Transverse colon (tissue), 4 donors: ENCODE measurements around the gene NKAIN2.

Experiments used
- POLR2AphosphoS5 ChIP-seq, 3 donors: sonication (generic); formaldehyde crosslinking; IDR thresholded peaks; one replicate each; pipeline ENCODE4 v1.6.1; 2016; ENCODE audit warnings: antibody characterized with exemption in 3 of 3
- TF ChIP-seq, protein P1 (sequence below), 5 experiments: fragments of 200-600 bp in 3 of 5; fragments of 450-650 bp in 2 of 5; sonication (generic) in 3 of 5; IDR thresholded peaks; 1 replicate in 2 of 5; 2 replicates in 3 of 5; pipeline ENCODE4 v1.5.1; 2016 to 2017; ENCODE audit warnings: antibody characterized with exemption in 5 of 5, inconsistent platforms in 3 of 5, mild to moderate bottlenecking in 2 of 5, moderate library complexity in 1 of 5

- TF ChIP-seq POLR2AphosphoS5 (IDR thresholded peaks at IDR 0.05) = no peak
- TF ChIP-seq, protein P1, sequence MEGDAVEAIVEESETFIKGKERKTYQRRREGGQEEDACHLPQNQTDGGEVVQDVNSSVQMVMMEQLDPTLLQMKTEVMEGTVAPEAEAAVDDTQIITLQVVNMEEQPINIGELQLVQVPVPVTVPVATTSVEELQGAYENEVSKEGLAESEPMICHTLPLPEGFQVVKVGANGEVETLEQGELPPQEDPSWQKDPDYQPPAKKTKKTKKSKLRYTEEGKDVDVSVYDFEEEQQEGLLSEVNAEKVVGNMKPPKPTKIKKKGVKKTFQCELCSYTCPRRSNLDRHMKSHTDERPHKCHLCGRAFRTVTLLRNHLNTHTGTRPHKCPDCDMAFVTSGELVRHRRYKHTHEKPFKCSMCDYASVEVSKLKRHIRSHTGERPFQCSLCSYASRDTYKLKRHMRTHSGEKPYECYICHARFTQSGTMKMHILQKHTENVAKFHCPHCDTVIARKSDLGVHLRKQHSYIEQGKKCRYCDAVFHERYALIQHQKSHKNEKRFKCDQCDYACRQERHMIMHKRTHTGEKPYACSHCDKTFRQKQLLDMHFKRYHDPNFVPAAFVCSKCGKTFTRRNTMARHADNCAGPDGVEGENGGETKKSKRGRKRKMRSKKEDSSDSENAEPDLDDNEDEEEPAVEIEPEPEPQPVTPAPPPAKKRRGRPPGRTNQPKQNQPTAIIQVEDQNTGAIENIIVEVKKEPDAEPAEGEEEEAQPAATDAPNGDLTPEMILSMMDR (IDR thresholded peaks at IDR 0.05) = no peak
Measured at GRCh38 chr6:124052120-124052519, 248.5 kb downstream of the NKAIN2 start.
